GM18505 (cell line): Measurements from ENCODE around the gene HBG1.

Source experiments
- ATAC-seq: cut with Tn5 transposase; IDR thresholded peaks from one replicate; pipeline ENCODE4 v1.9.1; 2021; ENCODE audit not compliant: unreplicated experiment
- POLR2A ChIP-seq: IDR thresholded peaks from 4 replicates; pipeline ENCODE4 v1.6.1; 2011; ENCODE audit warnings: borderline replicate concordance; ENCODE audit not compliant: insufficient read depth, insufficient read length; ENCODE audit errors: extremely low read depth

Gene HBG1

GRCh38 chr11:5285703-5286340 lies 36.2 kb upstream of the HBG1 start:
- ATAC-seq = no peak
- TF ChIP-seq POLR2A = no peak

- TF ChIP-seq POLR2A = no peak
- no peak for ATAC-seq
These were observed 35.0 kb upstream of the HBG1 start for GRCh38 chr11:5284637-5285036.

DNA sequence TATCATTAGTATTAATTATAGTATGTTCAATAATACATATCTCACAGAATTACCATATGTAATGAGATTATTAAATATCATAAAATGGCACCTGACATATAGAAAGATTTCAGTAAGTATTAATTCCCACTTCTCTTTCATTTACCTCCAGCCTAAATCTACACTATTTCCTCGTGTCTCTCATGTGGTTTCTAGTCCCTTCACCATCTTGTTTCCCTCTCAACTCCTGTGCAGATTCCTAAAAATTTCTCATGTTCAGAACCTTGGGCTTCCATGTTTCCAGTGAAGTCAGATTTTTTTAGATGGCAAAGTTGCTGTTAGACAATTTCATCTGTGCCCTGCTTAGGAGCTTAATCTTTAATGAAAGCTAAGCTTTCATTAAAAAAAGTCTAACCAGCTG lies 34.2 kb upstream of the HBG1 start:
- no peak for ATAC-seq

DNA sequence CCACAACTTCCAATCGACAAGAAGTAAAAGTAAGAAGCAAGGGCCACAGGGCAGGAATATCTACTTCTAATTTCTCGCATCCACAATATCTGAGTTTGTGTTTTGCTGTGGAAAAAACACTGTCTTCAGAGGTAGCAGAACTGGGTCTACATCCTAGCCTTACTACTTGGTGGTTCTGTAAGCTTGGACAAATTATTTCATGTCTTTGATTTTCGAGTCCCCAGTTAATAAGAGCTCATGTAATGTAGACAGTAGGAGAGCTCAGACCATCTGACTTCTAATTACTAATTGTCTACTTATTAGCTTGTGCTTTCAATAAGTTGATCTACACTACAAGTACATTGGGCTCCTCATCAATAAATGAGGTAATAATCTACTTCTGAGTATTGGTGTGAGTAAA lies 33.4 kb upstream of the HBG1 start:
- no peak for TF ChIP-seq POLR2A
- ATAC-seq = no peak

More for the DNA sequence above, 34.2 kb upstream of the HBG1 start:
- no peak for TF ChIP-seq POLR2A

GRCh38 chr11:5282628-5283027 lies 33.0 kb upstream of the HBG1 start:
- TF ChIP-seq POLR2A = no peak
- ATAC-seq = no peak

DNA sequence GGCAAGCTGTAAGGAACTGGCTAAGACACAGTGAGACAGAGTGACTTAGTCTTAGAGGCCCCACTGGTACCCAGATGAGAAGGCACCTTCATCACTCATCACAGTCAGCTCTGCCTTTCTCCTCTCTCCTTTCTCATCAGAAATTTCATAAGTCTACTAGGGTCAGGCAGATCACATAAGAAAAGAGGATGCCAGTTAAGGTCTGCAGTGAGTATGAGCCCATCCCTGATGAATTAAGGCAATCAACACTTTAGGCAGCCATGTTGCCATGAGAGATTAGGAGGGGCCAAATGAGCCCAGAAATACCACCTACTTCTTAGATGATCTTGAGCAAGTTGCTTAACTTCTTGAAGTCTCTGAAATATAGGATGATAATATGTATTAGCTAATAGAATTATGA lies 31.9 kb upstream of the HBG1 start:
- no peak for ATAC-seq
- no peak for TF ChIP-seq POLR2A

GRCh38 chr11:5280582-5281102 lies 31.0 kb upstream of the HBG1 start:
- no peak for TF ChIP-seq POLR2A
- peak; percentile 95 for ATAC-seq

DNA sequence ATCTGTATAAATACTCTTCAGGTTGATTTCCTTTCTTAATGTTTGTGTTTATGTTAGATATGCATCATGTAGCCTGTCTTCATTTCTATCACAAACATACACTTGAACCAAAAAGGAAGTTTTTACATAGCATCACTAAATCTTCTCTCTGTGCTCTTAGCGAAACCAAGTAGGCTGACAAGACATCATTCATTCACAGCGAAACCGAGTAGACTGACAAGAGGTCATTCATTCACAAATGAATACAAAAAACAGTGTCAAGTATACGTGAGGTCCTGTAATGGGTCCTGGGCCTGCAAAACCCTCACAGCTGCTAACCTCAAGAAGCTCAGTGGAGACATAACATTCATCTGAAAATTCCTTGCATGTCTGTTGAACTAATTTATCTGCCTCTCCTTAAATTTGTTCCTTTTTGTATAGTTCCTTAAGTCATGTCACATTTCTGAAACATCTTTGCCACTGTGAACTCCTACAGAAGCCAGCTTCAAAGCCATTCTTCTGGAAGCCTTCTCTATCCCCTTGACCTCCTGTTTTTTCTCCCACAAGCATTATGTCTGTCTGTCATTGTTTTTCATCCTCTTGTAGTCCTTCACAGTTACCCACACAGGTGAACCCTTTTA lies 29.9 kb upstream of the HBG1 start:
- no peak for ATAC-seq
- TF ChIP-seq POLR2A = no peak

GRCh38 chr11:5277807-5278382 lies 28.2 kb upstream of the HBG1 start:
- no peak for ATAC-seq
- TF ChIP-seq POLR2A = no peak

- ATAC-seq = no peak
- no peak for TF ChIP-seq POLR2A
These were observed 27.0 kb upstream of the HBG1 start for GRCh38 chr11:5276697-5277096.

GRCh38 chr11:5275369-5276110 lies 25.9 kb upstream of the HBG1 start:
- TF ChIP-seq POLR2A = no peak
- ATAC-seq = no peak

GRCh38 chr11:5274395-5274794 lies 24.7 kb upstream of the HBG1 start:
- TF ChIP-seq POLR2A = no peak
- ATAC-seq = no peak

GRCh38 chr11:5272395-5273017 lies 22.8 kb upstream of the HBG1 start:
- TF ChIP-seq POLR2A = no peak
- no peak for ATAC-seq

GRCh38 chr11:5269715-5270147 lies 20.1 kb upstream of the HBG1 start, which contains the start of gene HBE1:
Gene HBE1, minus strand, starts transcription at chr11:5269945. Its CDS starts 55 bp downstream, at chr11:5269890.
- ATAC-seq = no peak
- no peak for TF ChIP-seq POLR2A

- no peak for TF ChIP-seq POLR2A
These were observed 17.4 kb upstream of the HBG1 start for GRCh38 chr11:5267033-5267563.

More at GRCh38 chr11:5267033-5267563, 17.4 kb upstream of the HBG1 start:
- ATAC-seq = no peak
